IMR-90 (cell line): ENCODE measurements around the gene UCHL5. TPM values are rescaled to one million over a fixed set of nuclear protein-coding genes. Genes with fewer than 3 reads are reported as not detected.

ENCODE experiments used
- ATAC-seq: fragments of 200-7000 bp; cut with Tn5 transposase; 2 replicates; pipeline ENCODE4 v1.9.1; 2020; ENCODE audit warnings: low read depth, mild to moderate bottlenecking, moderate library complexity
- BruUV-seq: library from RNA; stranded (reverse); fragments of 400-500 nt; replicated peaks from 2 replicates; lab custom pipeline; 2021; lab: Mats Ljungman, UMichigan
- CTCF ChIA-PET: fragments of 300-600 bp; formaldehyde crosslinking; extraction: SDS; loops from one replicate; lab custom pipeline; 2021; ENCODE audit warnings: antibody characterized with exemption; lab: Yijun Ruan, JAX
- POLR2A ChIA-PET: fragments of 300-600 bp; sonication (Branson Sonifier 250); formaldehyde crosslinking; loops from one replicate; lab custom pipeline; 2022; ENCODE audit warnings: antibody characterized with exemption; ENCODE audit not compliant: unreplicated experiment; lab: Charles Lee
- DNase-seq: peaks from one replicate; pipeline ENCODE4 v3.0.0; 2013
- H2AFZ ChIP-seq: replicated peaks from 2 replicates; pipeline ENCODE3; 2013; ENCODE audit warnings: low read length, mild to moderate bottlenecking; ENCODE audit not compliant: poor library complexity
- H2AK5ac ChIP-seq: 2 replicates; pipeline ENCODE4 v1.6.1; 2013; ENCODE audit warnings: low read depth, low read length, inconsistent platforms
- H2AK9ac ChIP-seq: replicated peaks from 2 replicates; pipeline ENCODE3; 2013; ENCODE audit warnings: mild to moderate bottlenecking, low read depth, low read length, moderate library complexity; ENCODE audit not compliant: poor library complexity
- H2BK120ac ChIP-seq: 2 replicates; pipeline ENCODE4 v1.6.1; 2013; ENCODE audit warnings: low read depth, low read length, inconsistent platforms
- H2BK15ac ChIP-seq: 3 replicates; pipeline ENCODE4 v1.6.1; 2013; ENCODE audit warnings: low read depth, low read length, inconsistent platforms
- H2BK20ac ChIP-seq: 2 replicates; pipeline ENCODE4 v1.6.1; 2013; ENCODE audit warnings: low read depth, mild to moderate bottlenecking, inconsistent platforms, low read length, moderate library complexity
- H2BK5ac ChIP-seq: 2 replicates; pipeline ENCODE4 v1.6.1; 2013; ENCODE audit warnings: mild to moderate bottlenecking, low read depth, low read length, inconsistent platforms; ENCODE audit not compliant: poor library complexity, severe bottlenecking
- H3K14ac ChIP-seq: replicated peaks from 2 replicates; pipeline ENCODE4 v1.6.1; 2013; ENCODE audit warnings: low read depth, low read length, inconsistent platforms
- H3K18ac ChIP-seq: 2 replicates; pipeline ENCODE4 v1.6.1; 2013; ENCODE audit warnings: low read depth, low read length, control low read depth
- H3K23ac ChIP-seq: 2 replicates; pipeline ENCODE4 v1.6.1; 2013; ENCODE audit warnings: low read depth, low read length, inconsistent platforms
- H3K27ac ChIP-seq: 2 replicates; pipeline ENCODE4 v1.5.1; 2013; ENCODE audit warnings: mild to moderate bottlenecking, control low read depth, low read length; ENCODE audit not compliant: insufficient read depth
- H3K27me3 ChIP-seq: 2 replicates; pipeline ENCODE4 v1.6.1; 2013; ENCODE audit warnings: low read length; ENCODE audit not compliant: control insufficient read depth, insufficient read depth
- H3K36me3 ChIP-seq: 2 replicates; pipeline ENCODE4 v1.6.1; 2013; ENCODE audit warnings: low read length, mixed read lengths; ENCODE audit not compliant: control insufficient read depth, insufficient read depth
- H3K4ac ChIP-seq: 2 replicates; pipeline ENCODE4 v1.6.1; 2013; ENCODE audit warnings: low read depth, low read length, inconsistent platforms
- H3K4me1 ChIP-seq: 2 replicates; pipeline ENCODE4 v1.6.1; 2013; ENCODE audit warnings: low read length, mixed read lengths; ENCODE audit not compliant: control insufficient read depth, insufficient read depth
- H3K4me2 ChIP-seq: 2 replicates; pipeline ENCODE4 v1.6.1; 2013; ENCODE audit warnings: low read depth, mild to moderate bottlenecking, control low read depth, low read length, moderate library complexity
- H3K4me3 ChIP-seq: 2 replicates; pipeline ENCODE4 v1.5.1; 2013; ENCODE audit warnings: low read depth, mild to moderate bottlenecking, control low read depth, low read length, moderate library complexity; ENCODE audit not compliant: insufficient read depth
- H3K56ac ChIP-seq: 2 replicates; pipeline ENCODE4 v1.6.1; 2013; ENCODE audit warnings: low read length, inconsistent platforms; ENCODE audit not compliant: insufficient read depth; ENCODE audit errors: extremely low read depth
- H3K79me1 ChIP-seq, 2 experiments: 2 replicates each; pipeline ENCODE4 v1.6.1; 2013; ENCODE audit warnings: low read length in 2 of 2, inconsistent platforms in 1 of 2, low read depth in 1 of 2
- H3K9ac ChIP-seq: 2 replicates; pipeline ENCODE4 v1.6.1; 2013; ENCODE audit warnings: low read depth, low read length, control low read depth
- H3K9me1 ChIP-seq: 2 replicates; pipeline ENCODE4 v1.6.1; 2013; ENCODE audit warnings: low read length, inconsistent platforms; ENCODE audit not compliant: insufficient read depth
- H3K9me3 ChIP-seq: 2 replicates; pipeline ENCODE4 v1.6.1; 2013; ENCODE audit warnings: low read length; ENCODE audit not compliant: control insufficient read depth, insufficient read depth
- H4K20me1 ChIP-seq: 2 replicates; pipeline ENCODE4 v1.6.1; 2013; ENCODE audit warnings: low read length, inconsistent platforms; ENCODE audit not compliant: insufficient read depth
- H4K5ac ChIP-seq: 2 replicates; pipeline ENCODE4 v1.6.1; 2013; ENCODE audit warnings: mild to moderate bottlenecking, low read depth, low read length, control low read depth
- H4K8ac ChIP-seq, 2 experiments: 2 replicates each; pipeline ENCODE4 v1.6.1; 2013; ENCODE audit warnings: low read depth in 2 of 2, low read length in 2 of 2, control low read depth in 1 of 2, inconsistent platforms in 1 of 2
- H4K91ac ChIP-seq: 2 replicates; pipeline ENCODE4 v1.6.1; 2013; ENCODE audit warnings: low read depth, low read length, inconsistent platforms; ENCODE audit not compliant: insufficient read depth
- BHLHE40 ChIP-seq: fragments of 150-350 bp; IDR thresholded peaks from 2 replicates; pipeline ENCODE4 v1.6.1; 2016; ENCODE audit warnings: mild to moderate bottlenecking, low read depth, low read length
- CEBPB ChIP-seq: IDR thresholded peaks from 2 replicates; pipeline ENCODE4 v1.6.1; 2012; ENCODE audit warnings: low read depth, low read length, improper control_type of control experiment
- CHD1 ChIP-seq: IDR thresholded peaks from 2 replicates; pipeline ENCODE4 v1.6.1; 2012; ENCODE audit warnings: low read depth, low read length, improper control_type of control experiment
- CTCF ChIP-seq: conservative IDR thresholded peaks from 2 replicates; pipeline ENCODE4 v1.5.1; 2012; ENCODE audit warnings: mild to moderate bottlenecking, low read depth, low read length, improper control_type of control experiment
- ELK1 ChIP-seq: fragments of 150-350 bp; IDR thresholded peaks from 2 replicates; pipeline ENCODE4 v1.6.1; 2016; ENCODE audit warnings: low read depth, mild to moderate bottlenecking, low read length, moderate library complexity, borderline replicate concordance
- FOS ChIP-seq: fragments of 150-350 bp; IDR thresholded peaks from 2 replicates; pipeline ENCODE4 v1.6.1; 2016; ENCODE audit warnings: low read depth, low read length
- MAFK ChIP-seq: IDR thresholded peaks from 2 replicates; pipeline ENCODE4 v1.6.1; 2012; ENCODE audit warnings: low read depth, low read length, improper control_type of control experiment
- MAZ ChIP-seq: IDR thresholded peaks from 2 replicates; pipeline ENCODE4 v1.6.1; 2012; ENCODE audit warnings: low read depth, mild to moderate bottlenecking, low read length, improper control_type of control experiment, moderate library complexity, borderline replicate concordance
- MXI1 ChIP-seq: IDR thresholded peaks from 2 replicates; pipeline ENCODE4 v1.6.1; 2012; ENCODE audit warnings: low read depth, mild to moderate bottlenecking, low read length, moderate library complexity, borderline replicate concordance
- NFE2L2 ChIP-seq: fragments of 150-350 bp; IDR thresholded peaks from 2 replicates; pipeline ENCODE4 v1.6.1; 2016; ENCODE audit warnings: low read depth, mild to moderate bottlenecking, low read length
- POLR2A ChIP-seq: IDR thresholded peaks from 2 replicates; pipeline ENCODE4 v1.6.1; 2012; ENCODE audit warnings: mild to moderate bottlenecking, low read depth, low read length
- RAD21 ChIP-seq: IDR thresholded peaks from 2 replicates; pipeline ENCODE4 v1.6.1; 2012; ENCODE audit warnings: low read length, improper control_type of control experiment
- RCOR1 ChIP-seq: IDR thresholded peaks from 2 replicates; pipeline ENCODE4 v1.6.1; 2012; ENCODE audit warnings: mild to moderate bottlenecking, low read length, improper control_type of control experiment; ENCODE audit not compliant: insufficient replicate concordance
- RFX5 ChIP-seq: IDR thresholded peaks from 2 replicates; pipeline ENCODE4 v1.8.0; 2012; ENCODE audit warnings: low read depth, mild to moderate bottlenecking, low read length, moderate library complexity
- SMC3 ChIP-seq: fragments of 150-350 bp; IDR thresholded peaks from 2 replicates; pipeline ENCODE4 v1.6.1; 2016; ENCODE audit warnings: low read depth, mild to moderate bottlenecking, antibody characterized with exemption, low read length, moderate library complexity
- USF2 ChIP-seq: fragments of 150-350 bp; IDR thresholded peaks from 2 replicates; pipeline ENCODE4 v1.6.1; 2017; ENCODE audit warnings: mild to moderate bottlenecking, antibody characterized with exemption, low read length, low read depth
- dilution Hi-C: fragments of 300-500 bp; cut with HindIII; formaldehyde crosslinking; loops from one replicate; pipeline ENCODE4 v1.14.3; 2018; ENCODE audit warnings: low sequenced_read_pairs; ENCODE audit not compliant: unreplicated experiment
- in situ Hi-C: fragments of 300-500 bp; cut with MboI; formaldehyde crosslinking; loops from 3 replicates; pipeline ENCODE4 v1.14.3; 2019; ENCODE audit warnings: low sequenced_read_pairs, inconsistent platforms, mixed read lengths
- intact Hi-C: fragments of 100-400 bp; cut with micrococcal nuclease; formaldehyde crosslinking; loops from 2 replicates; pipeline ENCODE4 v1.10.0; 2022
- polyA plus RNA-seq, 3 experiments: library from polyadenylated mRNA; depleted of rRNA; stranded (reverse); fragments of >200 nt; gene quantifications; 2 replicates each; pipeline ENCODE4 v1.2.3, GENCODE V29; 2012; ENCODE audit warnings: low replicate concordance in 1 of 3
- total RNA-seq: library from RNA; depleted of rRNA; stranded (reverse); fragments of >200 nt; gene quantifications from 2 replicates; pipeline ENCODE4 v1.2.3, GENCODE V29; 2012

Gene UCHL5
- total and polyA plus RNA-seq, 2 of the 4 experiments (the other 2 are of a cell fraction), result 12.9 to 18.4 TPM

GRCh38 chr1:193077991-193078390 is 18.8 kb upstream of the UCHL5 start:
- H3K9ac ChIP-seq, result no peak overlapping the region
- no peak overlapping the region for H2BK120ac ChIP-seq
- peaks cover 2% of the 10 kb centered on the region; the same call in 1 of the 2 replicates for H3K9me1 ChIP-seq
- no peak overlapping the region for H2AK5ac ChIP-seq
- no peak overlapping the region for H3K4me2 ChIP-seq
- H3K18ac ChIP-seq, result no peak overlapping the region
- no peak overlapping the region for H2BK15ac ChIP-seq
- DNase-seq, result no peak
- dilution Hi-C loops, result no loop called here
- H3K56ac ChIP-seq, result no peak overlapping the region
- H4K5ac ChIP-seq, result no peak overlapping the region
- H2AFZ ChIP-seq, result no peak overlapping the region
- no peak overlapping the region for H3K27ac ChIP-seq
- no peaks in the 10 kb centered on the region for H3K4me1 ChIP-seq
- H3K4ac ChIP-seq, result no peak overlapping the region
- TF ChIP-seq RFX5 (no peak), CTCF (no peak), FOS (no peak), POLR2A (no peak), MAZ (no peak), RCOR1 (no peak), ELK1 (no peak), MXI1 (no peak), RAD21 (no peak), USF2 (no peak), CEBPB (no peak), SMC3 (no peak), CHD1 (no peak), MAFK (no peak), BHLHE40 (no peak), NFE2L2 (no peak)
- no peak overlapping the region for H3K4me3 ChIP-seq
- peaks cover 0 to 23% of the 10 kb centered on the region in 2 experiments; a peak in 3 of 4 replicates for H3K79me1 ChIP-seq
- no peak overlapping the region for H3K14ac ChIP-seq
- H3K23ac ChIP-seq, result no peak overlapping the region
- no peak overlapping the region for H2BK5ac ChIP-seq
- no peaks in the 10 kb centered on the region for H3K9me3 ChIP-seq
- in situ Hi-C loops, result no loop called here
- no peak for ATAC-seq
- H3K36me3 ChIP-seq, result peaks cover 18% of the 10 kb centered on the region
- BruUV-seq, result no TSS peak
- H2AK9ac ChIP-seq, result no peak overlapping the region
- H4K91ac ChIP-seq, result no peak overlapping the region
- ChIA-PET CTCF (no interaction called here), POLR2A (no interaction called here)
- H3K27me3 ChIP-seq, result no peaks in the 10 kb centered on the region
- H4K20me1 ChIP-seq, result no peaks in the 10 kb centered on the region
- H2BK20ac ChIP-seq, result no peak overlapping the region
- intact Hi-C loops, result no loop called here
- H4K8ac ChIP-seq, result no peak overlapping the region
